GM12878 (cell line): Measurements from ENCODE around the gene PPP1R3G. TPM values are rescaled to one million over a fixed set of nuclear protein-coding genes. Genes with fewer than 3 reads are reported as not detected.

Source experiments
- HDAC6 ChIP-seq: fragments of 200-600 bp; sonication (generic); IDR thresholded peaks from one replicate; pipeline ENCODE4 v1.8.0; 2017; ENCODE audit warnings: antibody characterized with exemption; ENCODE audit not compliant: unreplicated experiment
- HDGF ChIP-seq: fragments of 450-650 bp; IDR thresholded peaks from 2 replicates; pipeline ENCODE4 v1.6.1; 2016; ENCODE audit warnings: antibody characterized with exemption
- MTA3 ChIP-seq: IDR thresholded peaks from 2 replicates; pipeline ENCODE4 v1.6.1; 2012; ENCODE audit warnings: low read length, inconsistent platforms, borderline replicate concordance
- RAD21 ChIP-seq: IDR thresholded peaks from 2 replicates; pipeline ENCODE4 v1.6.1; 2011; ENCODE audit warnings: mild to moderate bottlenecking, low read depth, low read length, moderate library complexity; ENCODE audit not compliant: insufficient read depth
- TARDBP ChIP-seq: IDR thresholded peaks from 2 replicates; pipeline ENCODE4 v1.6.1; 2016; ENCODE audit warnings: borderline replicate concordance
- TCF12 ChIP-seq: IDR thresholded peaks from 2 replicates; pipeline ENCODE4 v1.6.1; 2011; ENCODE audit warnings: low read depth, mild to moderate bottlenecking, low read length
- polyA plus RNA-seq, 11 experiments: library from polyadenylated mRNA; depleted of rRNA in 4 of 11; unstranded in 6 of 11; stranded (reverse) in 5 of 11; fragments of >200 nt; fragmentation: Nextera tagmentation in 4 of 11; fragmentation: Illumina TruSeq in 1 of 11; extraction: Ambion mirVana in 4 of 11; extraction: Trizol in 1 of 11; gene quantifications; 1 replicate in 1 of 11; 2 replicates in 10 of 11; pipeline versions ENCODE4 v1.2.1 to v1.2.3, GENCODE V29; 2011 to 2016; ENCODE audit warnings: inconsistent platforms in 2 of 11, missing spikeins in 2 of 11, low read depth in 1 of 11
- total RNA-seq, 4 experiments: library from RNA; depleted of rRNA in 3 of 4; stranded (reverse); fragments of >200 nt in 3 of 4; fragmentation: Illumina TruSeq in 1 of 4; extraction: Trizol in 1 of 4; gene quantifications; 2 replicates each; pipeline versions ENCODE4 v1.2.1 to v1.2.3, GENCODE V29; 2013 to 2021
- TF ChIP-seq, protein P1 (sequence below): IDR thresholded peaks from 2 replicates; pipeline ENCODE4 v1.6.1; 2012; ENCODE audit warnings: improper control_type of control experiment, low read depth, low read length; ENCODE audit not compliant: insufficient replicate concordance
- TF ChIP-seq, protein P2 (sequence below): fragments of 150-350 bp; IDR thresholded peaks from 2 replicates; pipeline ENCODE4 v1.6.1; 2016; ENCODE audit warnings: low read depth, low read length

Gene PPP1R3G
- total and polyA plus RNA-seq, 10 of the 15 experiments (the other 5 are each of a cell fraction or from before 2014, with no cell fraction given), result 0.01 to 0.10 (median 0.04) TPM; not detected in 4

DNA sequence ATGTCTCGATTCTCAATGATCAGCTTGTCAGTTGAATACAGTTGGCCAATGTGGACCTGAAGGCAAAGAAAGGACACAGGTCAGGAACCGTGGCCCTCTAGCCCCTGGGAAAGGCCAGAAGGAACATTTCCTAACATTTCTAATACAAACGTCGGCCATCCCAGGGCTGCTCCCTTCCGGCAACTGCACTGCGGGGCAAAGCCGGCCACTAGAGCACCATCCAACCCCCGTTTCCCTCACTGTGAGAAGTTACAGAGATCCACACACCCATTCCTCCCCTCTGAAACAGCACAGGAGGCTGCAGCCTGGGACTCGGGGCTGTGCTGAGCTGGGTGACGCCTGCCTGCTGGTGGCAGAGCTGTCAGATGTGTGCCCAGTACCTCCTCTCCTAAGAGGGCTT, 24.3 kb downstream of the PPP1R3G start (continued):
- TF ChIP-seq, protein P1, sequence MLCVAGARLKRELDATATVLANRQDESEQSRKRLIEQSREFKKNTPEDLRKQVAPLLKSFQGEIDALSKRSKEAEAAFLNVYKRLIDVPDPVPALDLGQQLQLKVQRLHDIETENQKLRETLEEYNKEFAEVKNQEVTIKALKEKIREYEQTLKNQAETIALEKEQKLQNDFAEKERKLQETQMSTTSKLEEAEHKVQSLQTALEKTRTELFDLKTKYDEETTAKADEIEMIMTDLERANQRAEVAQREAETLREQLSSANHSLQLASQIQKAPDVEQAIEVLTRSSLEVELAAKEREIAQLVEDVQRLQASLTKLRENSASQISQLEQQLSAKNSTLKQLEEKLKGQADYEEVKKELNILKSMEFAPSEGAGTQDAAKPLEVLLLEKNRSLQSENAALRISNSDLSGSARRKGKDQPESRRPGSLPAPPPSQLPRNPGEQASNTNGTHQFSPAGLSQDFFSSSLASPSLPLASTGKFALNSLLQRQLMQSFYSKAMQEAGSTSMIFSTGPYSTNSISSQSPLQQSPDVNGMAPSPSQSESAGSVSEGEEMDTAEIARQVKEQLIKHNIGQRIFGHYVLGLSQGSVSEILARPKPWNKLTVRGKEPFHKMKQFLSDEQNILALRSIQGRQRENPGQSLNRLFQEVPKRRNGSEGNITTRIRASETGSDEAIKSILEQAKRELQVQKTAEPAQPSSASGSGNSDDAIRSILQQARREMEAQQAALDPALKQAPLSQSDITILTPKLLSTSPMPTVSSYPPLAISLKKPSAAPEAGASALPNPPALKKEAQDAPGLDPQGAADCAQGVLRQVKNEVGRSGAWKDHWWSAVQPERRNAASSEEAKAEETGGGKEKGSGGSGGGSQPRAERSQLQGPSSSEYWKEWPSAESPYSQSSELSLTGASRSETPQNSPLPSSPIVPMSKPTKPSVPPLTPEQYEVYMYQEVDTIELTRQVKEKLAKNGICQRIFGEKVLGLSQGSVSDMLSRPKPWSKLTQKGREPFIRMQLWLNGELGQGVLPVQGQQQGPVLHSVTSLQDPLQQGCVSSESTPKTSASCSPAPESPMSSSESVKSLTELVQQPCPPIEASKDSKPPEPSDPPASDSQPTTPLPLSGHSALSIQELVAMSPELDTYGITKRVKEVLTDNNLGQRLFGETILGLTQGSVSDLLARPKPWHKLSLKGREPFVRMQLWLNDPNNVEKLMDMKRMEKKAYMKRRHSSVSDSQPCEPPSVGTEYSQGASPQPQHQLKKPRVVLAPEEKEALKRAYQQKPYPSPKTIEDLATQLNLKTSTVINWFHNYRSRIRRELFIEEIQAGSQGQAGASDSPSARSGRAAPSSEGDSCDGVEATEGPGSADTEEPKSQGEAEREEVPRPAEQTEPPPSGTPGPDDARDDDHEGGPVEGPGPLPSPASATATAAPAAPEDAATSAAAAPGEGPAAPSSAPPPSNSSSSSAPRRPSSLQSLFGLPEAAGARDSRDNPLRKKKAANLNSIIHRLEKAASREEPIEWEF, result no peak
- TF ChIP-seq, protein P2, sequence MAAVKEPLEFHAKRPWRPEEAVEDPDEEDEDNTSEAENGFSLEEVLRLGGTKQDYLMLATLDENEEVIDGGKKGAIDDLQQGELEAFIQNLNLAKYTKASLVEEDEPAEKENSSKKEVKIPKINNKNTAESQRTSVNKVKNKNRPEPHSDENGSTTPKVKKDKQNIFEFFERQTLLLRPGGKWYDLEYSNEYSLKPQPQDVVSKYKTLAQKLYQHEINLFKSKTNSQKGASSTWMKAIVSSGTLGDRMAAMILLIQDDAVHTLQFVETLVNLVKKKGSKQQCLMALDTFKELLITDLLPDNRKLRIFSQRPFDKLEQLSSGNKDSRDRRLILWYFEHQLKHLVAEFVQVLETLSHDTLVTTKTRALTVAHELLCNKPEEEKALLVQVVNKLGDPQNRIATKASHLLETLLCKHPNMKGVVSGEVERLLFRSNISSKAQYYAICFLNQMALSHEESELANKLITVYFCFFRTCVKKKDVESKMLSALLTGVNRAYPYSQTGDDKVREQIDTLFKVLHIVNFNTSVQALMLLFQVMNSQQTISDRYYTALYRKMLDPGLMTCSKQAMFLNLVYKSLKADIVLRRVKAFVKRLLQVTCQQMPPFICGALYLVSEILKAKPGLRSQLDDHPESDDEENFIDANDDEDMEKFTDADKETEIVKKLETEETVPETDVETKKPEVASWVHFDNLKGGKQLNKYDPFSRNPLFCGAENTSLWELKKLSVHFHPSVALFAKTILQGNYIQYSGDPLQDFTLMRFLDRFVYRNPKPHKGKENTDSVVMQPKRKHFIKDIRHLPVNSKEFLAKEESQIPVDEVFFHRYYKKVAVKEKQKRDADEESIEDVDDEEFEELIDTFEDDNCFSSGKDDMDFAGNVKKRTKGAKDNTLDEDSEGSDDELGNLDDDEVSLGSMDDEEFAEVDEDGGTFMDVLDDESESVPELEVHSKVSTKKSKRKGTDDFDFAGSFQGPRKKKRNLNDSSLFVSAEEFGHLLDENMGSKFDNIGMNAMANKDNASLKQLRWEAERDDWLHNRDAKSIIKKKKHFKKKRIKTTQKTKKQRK, result no peak
- TF ChIP-seq HDAC6 (no peak), HDGF (no peak), TCF12 (no peak), TARDBP (no peak), MTA3 (no peak), RAD21 (no peak)
